GM21717 (cell line): ENCODE results near the gene ENTREP3.
A peak's percentile ranks its signal among the peaks of the same experiment; 100 is the strongest.

ENCODE experiments used
- ATAC-seq: cut with Tn5 transposase; IDR thresholded peaks from one replicate; pipeline ENCODE4 v1.9.1; 2021; ENCODE audit warnings: mild to moderate bottlenecking, moderate library complexity; ENCODE audit not compliant: unreplicated experiment

The ENTREP3 gene

DNA sequence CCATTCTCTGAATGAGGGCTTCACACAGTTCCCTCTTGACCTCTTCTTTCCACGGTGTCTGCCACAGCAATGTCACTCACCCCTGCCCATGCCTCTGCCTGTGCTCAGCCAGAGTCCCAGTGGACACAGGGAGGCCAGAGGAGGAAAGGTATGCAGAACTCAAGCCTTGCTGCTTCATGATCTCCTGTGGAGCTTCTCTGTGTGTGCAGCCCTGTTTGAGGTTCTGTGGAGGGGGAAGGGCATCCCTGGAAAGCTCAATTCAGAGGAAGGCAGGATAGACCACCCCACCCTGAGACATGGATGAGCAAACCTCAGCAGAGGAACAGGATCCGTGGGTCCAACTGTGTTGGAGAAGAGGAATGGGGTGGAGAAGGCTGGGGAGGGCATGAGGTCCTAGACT lies 24.0 kb upstream of the ENTREP3 start:
- no peak for ATAC-seq

- no peak for ATAC-seq
These were observed 23.4 kb upstream of the ENTREP3 start for GRCh38 chr1:155278689-155279160.

- ATAC-seq, result no peak
These were observed 22.8 kb upstream of the ENTREP3 start for GRCh38 chr1:155277902-155278688.

GRCh38 chr1:155277070-155277901 lies 22.0 kb upstream of the ENTREP3 start, which contains the start of gene HCN3:
TSS of gene HCN3 (plus strand) at chr1:155277463. CDS start at chr1:155277591, 128 bp downstream.
- peak; percentile 60 for ATAC-seq

- peak; percentile 75 for ATAC-seq
These were observed 18.3 kb upstream of the ENTREP3 start, which contains the start of gene CLK2 for GRCh38 chr1:155273343-155274245. TSS of gene CLK2 (minus strand) at chr1:155273504. CDS start at chr1:155270977, 2,527 bp downstream.

DNA sequence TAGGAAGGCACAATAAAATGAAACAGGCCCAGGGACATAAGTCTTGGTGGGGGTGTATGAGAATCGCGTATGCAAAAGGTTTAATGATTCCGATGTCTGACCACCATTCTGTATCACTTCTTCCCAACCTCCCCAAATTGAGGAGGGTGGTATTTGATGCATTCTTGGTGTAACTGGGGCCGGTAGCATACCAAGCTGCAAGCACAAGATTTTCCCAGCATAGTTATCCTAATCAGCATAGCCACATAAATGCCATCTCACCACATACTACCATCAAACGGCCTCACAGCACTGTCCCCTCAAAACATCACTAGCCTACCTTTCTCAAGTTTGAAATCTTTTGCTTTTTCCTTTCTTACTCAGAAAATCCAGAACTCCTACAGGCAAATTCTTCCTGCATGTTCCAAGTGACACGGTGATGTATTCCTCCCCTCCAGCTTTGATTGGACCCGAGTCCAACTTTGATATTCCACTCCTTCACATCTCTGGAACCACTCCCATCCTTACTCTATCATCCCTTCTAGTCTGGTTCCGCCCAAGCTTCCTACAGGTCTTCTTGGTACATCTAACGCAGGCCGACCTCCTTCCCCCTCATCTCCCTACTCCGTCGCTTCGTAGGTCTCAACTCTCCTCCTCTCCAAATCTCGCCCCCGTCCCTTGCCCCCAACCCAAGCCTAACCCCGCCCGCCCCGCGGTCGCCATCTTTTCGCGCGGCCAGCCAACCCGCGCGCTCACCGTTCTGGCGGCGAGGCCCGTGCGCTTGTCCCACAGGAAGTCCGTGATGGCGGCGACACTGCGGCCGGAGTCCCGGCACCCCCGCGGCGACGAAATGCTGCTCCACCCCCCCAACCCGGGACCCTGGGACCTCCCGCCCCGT lies 17.4 kb upstream of the ENTREP3 start:
- peak; percentile 35 for ATAC-seq

DNA sequence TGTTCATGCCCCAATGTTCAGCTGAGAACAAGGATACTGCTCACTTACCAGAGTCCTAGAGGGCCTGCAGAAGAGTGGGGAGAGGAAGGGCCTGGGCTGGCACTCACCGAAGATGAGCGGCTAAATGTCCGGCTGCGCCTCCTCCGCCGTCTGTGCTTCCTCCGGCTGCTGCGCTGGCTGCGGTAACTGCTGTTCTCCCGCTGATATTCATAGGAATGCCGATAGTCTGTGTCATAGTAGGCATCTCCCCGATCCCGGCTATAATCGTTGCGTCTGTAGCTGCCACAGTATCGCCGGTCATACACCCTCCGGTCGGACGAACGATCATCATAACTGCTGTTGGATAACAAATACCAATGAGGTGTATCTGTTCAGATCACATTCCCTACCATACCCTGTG lies 14.1 kb upstream of the ENTREP3 start:
- ATAC-seq, result no peak

DNA sequence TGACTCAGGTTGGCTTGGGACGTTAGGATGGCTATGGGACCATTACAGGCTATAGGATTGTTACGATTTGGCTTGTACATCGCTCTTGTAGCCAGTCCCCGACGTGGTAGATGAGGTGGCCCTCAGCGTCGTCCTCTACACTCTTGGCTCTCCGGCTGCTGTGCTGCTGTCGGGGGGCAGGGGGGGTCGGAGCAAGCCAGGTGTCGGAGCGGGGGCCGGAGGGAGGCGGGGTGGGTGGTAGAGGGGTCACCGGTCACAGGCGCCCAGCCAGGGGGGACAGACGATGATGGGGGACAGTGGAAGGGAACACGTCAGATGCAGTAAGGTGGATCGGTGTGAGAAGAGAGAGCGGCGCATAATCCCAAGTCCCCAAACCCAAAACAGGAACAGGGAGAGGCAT lies 13.3 kb upstream of the ENTREP3 start:
- ATAC-seq, result no peak

DNA sequence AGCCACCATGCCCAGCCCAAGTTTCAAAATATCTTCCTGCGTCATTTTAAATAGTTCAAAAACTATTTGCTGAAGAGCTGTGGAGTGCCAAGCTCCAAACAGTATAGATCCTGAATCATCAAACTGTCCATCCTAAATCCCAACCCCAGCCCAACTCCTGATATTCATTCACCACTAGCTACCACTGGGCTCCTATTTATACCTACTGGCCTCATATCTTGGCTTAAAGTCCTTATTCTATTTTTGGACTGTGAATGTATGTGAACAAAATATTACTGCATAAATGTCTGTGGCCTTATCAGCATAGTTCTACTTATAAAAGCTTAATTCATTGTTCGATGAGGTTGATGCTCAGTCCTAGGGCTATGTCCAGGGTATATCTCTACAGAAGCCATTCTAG lies 12.1 kb upstream of the ENTREP3 start:
- no peak for ATAC-seq

- no peak for ATAC-seq
These were observed 11.3 kb upstream of the ENTREP3 start for GRCh38 chr1:155266553-155266952.

GRCh38 chr1:155263067-155263466 lies 7.8 kb upstream of the ENTREP3 start:
- ATAC-seq, result no peak

DNA sequence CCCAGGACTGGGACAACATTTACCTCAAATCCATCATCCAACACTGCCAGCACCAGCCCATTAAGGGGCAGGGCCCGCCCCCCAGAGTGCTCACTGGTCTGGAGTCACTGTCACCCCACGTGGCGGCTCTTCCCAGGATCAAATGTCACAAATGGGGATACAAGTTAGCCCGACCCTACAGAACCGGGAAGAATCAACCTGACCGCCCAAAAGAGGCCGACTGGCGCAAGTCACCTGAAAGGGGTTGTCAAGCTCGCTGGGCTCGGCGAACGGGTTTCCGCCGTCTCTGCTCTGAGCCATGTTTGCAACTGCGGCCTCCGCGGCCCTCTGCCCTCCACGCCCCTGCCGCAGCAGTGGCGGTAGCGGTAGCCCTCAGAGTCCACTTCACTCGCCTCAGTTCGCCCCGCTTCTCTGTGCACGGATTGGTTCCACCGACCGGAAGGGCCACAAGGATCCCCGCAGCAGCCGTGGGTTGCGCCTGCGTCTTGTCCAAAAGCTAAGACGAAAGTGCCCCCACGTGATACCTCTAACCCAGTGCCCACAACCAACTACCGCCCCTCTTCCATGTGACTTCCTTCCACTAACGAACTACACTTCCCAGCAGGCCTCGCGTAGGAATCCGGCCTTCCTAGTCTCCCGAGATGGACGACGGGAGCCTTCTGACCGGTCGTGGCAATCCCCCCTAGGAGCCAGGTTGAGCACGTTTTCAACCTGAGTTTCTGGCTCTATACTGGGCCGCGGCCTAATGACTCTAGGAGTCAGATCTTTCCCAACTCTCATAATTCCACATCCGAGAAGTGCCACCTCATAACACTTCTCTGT lies 6.8 kb upstream of the ENTREP3 start, which contains the start of gene SCAMP3:
TSS of gene SCAMP3 (minus strand) at position 509 of the 822 bp plus-strand sequence. CDS start at position 300, 209 bp downstream.
- ATAC-seq, result peak; percentile 78

DNA sequence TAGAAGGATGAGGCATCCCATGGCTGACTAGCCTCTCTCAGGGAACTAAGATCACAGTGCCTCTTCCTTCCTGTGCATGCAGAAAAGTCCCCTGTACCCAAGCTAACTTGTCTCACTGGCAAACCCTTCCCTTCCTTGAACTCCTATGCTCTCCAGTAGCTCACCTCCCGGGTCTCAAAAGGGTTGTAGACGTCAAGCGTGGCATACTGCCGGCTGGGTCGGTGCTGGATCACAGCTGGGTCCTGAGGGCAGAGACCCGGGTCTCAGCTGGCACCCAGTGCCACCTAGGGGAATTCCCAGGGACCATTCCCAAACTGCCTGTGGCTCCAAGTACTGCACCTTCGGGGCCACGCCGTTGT lies 6.2 kb upstream of the ENTREP3 start:
- no peak for ATAC-seq

DNA sequence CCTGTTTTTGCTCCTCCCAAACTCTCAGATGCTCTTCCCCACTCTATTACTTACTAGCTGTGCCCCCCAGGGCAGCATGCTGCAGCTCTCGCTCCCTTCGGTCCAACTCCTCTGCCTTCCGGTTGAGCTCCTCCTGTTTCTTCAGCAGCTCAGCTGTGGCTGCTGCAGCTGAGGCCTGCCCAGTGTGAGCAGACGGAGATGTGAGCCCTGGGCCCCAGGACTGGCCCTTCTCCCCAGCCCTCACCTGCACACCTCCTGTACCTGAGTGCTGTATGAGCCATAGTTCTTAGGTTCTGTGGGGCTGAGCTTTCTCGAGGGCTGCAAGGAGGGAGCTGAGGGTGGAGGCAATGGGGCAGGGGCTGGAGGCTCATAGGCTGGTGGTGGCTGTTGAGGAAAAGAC lies 5.0 kb upstream of the ENTREP3 start:
- ATAC-seq, result no peak

GRCh38 chr1:155256058-155256852 lies 972 bp upstream of the ENTREP3 start:
- ATAC-seq, result no peak

- no peak for ATAC-seq
These were observed 505 bp downstream of the ENTREP3 start for GRCh38 chr1:155254714-155255242.

GRCh38 chr1:155254228-155254713 lies 1.0 kb downstream of the ENTREP3 start:
- ATAC-seq, result no peak

GRCh38 chr1:155253797-155254196 lies 1.5 kb downstream of the ENTREP3 start:
- no peak for ATAC-seq
